ENCODE data around the gene GATB.

DNA sequence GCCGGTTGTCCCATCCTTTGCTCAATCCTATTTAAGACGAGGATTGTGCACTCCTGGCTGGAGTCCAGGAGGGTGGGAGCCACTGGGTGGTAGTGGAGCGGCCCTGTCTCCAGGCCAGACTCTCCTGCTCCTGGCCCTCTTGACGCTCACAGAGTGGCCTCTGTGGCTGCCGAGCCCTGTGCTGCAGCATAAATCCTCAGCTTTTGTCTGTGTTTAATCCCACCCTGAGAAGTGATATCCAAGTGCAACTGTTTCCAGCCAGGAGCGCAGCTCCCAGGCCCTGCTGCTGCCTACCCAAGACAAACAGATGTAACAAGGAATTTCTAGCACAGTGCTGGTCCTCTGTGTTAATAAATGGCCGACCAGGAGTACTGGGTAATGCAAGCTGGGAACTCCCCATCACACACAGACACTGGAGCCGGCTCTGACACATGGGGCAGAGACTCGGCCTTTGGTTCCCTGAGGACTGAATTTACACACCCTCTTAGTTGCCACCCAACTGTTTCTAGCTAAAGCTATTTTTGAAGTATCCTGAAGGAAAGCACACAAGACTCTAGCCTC is 85.3 kb downstream of the GATB start:
- TF ChIP-seq, protein P1, sequence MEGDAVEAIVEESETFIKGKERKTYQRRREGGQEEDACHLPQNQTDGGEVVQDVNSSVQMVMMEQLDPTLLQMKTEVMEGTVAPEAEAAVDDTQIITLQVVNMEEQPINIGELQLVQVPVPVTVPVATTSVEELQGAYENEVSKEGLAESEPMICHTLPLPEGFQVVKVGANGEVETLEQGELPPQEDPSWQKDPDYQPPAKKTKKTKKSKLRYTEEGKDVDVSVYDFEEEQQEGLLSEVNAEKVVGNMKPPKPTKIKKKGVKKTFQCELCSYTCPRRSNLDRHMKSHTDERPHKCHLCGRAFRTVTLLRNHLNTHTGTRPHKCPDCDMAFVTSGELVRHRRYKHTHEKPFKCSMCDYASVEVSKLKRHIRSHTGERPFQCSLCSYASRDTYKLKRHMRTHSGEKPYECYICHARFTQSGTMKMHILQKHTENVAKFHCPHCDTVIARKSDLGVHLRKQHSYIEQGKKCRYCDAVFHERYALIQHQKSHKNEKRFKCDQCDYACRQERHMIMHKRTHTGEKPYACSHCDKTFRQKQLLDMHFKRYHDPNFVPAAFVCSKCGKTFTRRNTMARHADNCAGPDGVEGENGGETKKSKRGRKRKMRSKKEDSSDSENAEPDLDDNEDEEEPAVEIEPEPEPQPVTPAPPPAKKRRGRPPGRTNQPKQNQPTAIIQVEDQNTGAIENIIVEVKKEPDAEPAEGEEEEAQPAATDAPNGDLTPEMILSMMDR (conservative IDR thresholded peaks at IDR 0.05), result no peak
- no peak for TF ChIP-seq ZFX (IDR thresholded peaks at IDR 0.05)

Measured in C4-2B (cell line).